Tibial nerve (tissue), 4 donors: ENCODE data around the gene PDE2A. TPM values are rescaled to one million over a fixed set of nuclear protein-coding genes. Genes with fewer than 3 reads are reported as not detected.

Experiments used
- DNase-seq, 2 donors: peaks; one replicate each; pipeline ENCODE4 v3.0.0-alpha.2; 2019; ENCODE audit warnings: low spot score in 2 of 2
- H3K27ac ChIP-seq, 4 donors: fragments of 200-600 bp; sonication (generic) in 3 of 4; one replicate each; pipeline ENCODE4 v1.5.1; 2017 to 2019; ENCODE audit warnings: mild to moderate bottlenecking in 1 of 4
- H3K27me3 ChIP-seq, 2 donors: fragments of 200-600 bp; sonication (generic) in 1 of 2; one replicate each; pipeline versions ENCODE4 v1.5.1 to v1.6.0; 2017 to 2019
- H3K36me3 ChIP-seq, 3 donors: fragments of 200-600 bp; sonication (generic); one replicate each; pipeline ENCODE4 v1.5.1; 2018 to 2019
- H3K4me1 ChIP-seq, 4 donors: fragments of 200-600 bp; sonication (generic) in 3 of 4; one replicate each; pipeline ENCODE4 v1.5.1; 2017 to 2019
- H3K4me3 ChIP-seq, 4 donors: fragments of 200-600 bp; sonication (generic) in 3 of 4; one replicate each; pipeline ENCODE4 v1.5.1; 2017 to 2019; ENCODE audit warnings: mild to moderate bottlenecking in 1 of 4, moderate library complexity in 1 of 4
- H3K9me3 ChIP-seq, 4 donors: fragments of 200-600 bp; sonication (generic) in 3 of 4; one replicate each; pipeline ENCODE4 v1.5.1; 2017 to 2019
- EP300 ChIP-seq, 2 donors: sonication (generic); formaldehyde crosslinking; IDR thresholded peaks; one replicate each; pipeline ENCODE4 v1.6.1; 2017; ENCODE audit warnings: antibody characterized with exemption in 2 of 2, mild to moderate bottlenecking in 1 of 2
- POLR2A ChIP-seq, 2 donors: fragments of 450-650 bp; IDR thresholded peaks; one replicate each; pipeline ENCODE4 v1.6.1; 2017; ENCODE audit warnings: antibody characterized with exemption in 2 of 2, mild to moderate bottlenecking in 2 of 2, moderate library complexity in 2 of 2
- WGBS, 2 donors: methylation state at CpG; one replicate each; pipeline ENCODE4 v1.1.5; 2018; 5-methylcytosine and 5-hydroxymethylcytosine counted together
- total RNA-seq, 4 donors: library from RNA; depleted of rRNA; stranded (reverse); fragments of >200 nt; gene quantifications; one replicate each; pipeline ENCODE4 v1.1.0, GENCODE V29; 2016
- TF ChIP-seq, protein P1 (sequence below), 5 experiments: fragments of 200-600 bp in 3 of 5; fragments of 450-650 bp in 2 of 5; sonication (generic) in 3 of 5; IDR thresholded peaks; one replicate each; pipeline ENCODE4 v1.5.1; 2016 to 2019; ENCODE audit warnings: antibody characterized with exemption in 5 of 5, mild to moderate bottlenecking in 3 of 5, moderate library complexity in 2 of 5

The PDE2A gene
- total RNA-seq, 4 donors from 2014 or later = 30.3 to 75.7 (median 43.1) TPM

DNA sequence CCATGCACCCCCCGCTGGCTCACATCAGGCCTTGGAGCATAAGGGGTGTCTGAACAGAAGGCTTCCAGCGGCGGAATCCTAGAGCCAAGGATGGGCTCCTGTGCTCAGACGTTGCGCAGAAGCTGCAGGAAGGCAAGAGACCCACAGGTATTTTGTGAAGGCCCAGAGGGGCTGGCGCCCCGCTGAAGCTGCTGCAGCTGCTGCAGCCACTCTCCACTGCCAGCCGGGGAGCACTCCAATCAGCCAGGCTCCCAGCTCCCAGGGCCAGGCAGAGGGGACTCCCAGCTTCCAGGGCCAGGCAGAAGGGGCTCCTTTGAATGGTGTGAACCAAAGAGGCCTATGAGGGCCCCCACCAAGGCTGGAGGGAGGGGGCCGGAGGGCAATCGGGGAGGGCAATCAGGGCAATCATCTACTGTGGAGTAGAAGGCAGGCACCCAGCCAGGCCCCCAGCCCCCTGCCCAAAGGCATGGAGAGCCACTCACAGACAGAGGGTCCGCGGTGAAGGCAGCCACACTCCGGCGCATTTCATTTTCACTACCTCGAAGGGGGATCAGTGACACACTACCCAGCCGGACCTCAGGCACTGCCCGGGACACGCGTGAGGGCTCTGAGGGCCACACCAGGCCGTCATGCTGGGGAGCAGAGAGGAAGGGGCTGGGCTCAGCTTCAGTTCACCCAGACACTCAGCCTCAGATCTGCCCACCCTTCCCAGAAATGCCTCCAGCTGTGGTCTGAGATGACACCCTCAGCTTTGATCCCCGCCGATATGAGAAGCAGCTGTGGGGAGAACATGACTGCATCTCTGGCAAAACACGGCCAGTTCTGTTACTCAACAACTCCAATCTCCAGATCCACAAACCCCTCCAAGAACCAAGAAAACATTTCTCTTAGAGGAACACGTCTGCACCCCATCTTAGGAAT lies 11.6 kb upstream of the PDE2A start:
- H3K9me3 ChIP-seq = no peaks in the 10 kb centered on the region
- H3K4me3 ChIP-seq = no peak overlapping the region
- TF ChIP-seq EP300 (IDR thresholded peaks at IDR 0.05) (no peak), POLR2A (IDR thresholded peaks at IDR 0.05) (no peak)
- TF ChIP-seq, protein P1, sequence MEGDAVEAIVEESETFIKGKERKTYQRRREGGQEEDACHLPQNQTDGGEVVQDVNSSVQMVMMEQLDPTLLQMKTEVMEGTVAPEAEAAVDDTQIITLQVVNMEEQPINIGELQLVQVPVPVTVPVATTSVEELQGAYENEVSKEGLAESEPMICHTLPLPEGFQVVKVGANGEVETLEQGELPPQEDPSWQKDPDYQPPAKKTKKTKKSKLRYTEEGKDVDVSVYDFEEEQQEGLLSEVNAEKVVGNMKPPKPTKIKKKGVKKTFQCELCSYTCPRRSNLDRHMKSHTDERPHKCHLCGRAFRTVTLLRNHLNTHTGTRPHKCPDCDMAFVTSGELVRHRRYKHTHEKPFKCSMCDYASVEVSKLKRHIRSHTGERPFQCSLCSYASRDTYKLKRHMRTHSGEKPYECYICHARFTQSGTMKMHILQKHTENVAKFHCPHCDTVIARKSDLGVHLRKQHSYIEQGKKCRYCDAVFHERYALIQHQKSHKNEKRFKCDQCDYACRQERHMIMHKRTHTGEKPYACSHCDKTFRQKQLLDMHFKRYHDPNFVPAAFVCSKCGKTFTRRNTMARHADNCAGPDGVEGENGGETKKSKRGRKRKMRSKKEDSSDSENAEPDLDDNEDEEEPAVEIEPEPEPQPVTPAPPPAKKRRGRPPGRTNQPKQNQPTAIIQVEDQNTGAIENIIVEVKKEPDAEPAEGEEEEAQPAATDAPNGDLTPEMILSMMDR (IDR thresholded peaks at IDR 0.05) = no peak
- peak in 1 of 2 donors; percentile 53 for DNase-seq
- H3K36me3 ChIP-seq = peaks cover 0 to 59% (median 22%) of the 10 kb centered on the region in 3 donors
- peaks cover 0 to 57% (median 18%) of the 10 kb centered on the region in 4 donors for H3K4me1 ChIP-seq
- peak overlapping the region in 3 of 4 donors; percentile 45 to 74 (median 55) for H3K27ac ChIP-seq
- H3K27me3 ChIP-seq = no peaks in the 10 kb centered on the region
- WGBS, 2 donors = 62 to 72% methylated on average over 13 to 20 of the region's 24 CpGs

DNA sequence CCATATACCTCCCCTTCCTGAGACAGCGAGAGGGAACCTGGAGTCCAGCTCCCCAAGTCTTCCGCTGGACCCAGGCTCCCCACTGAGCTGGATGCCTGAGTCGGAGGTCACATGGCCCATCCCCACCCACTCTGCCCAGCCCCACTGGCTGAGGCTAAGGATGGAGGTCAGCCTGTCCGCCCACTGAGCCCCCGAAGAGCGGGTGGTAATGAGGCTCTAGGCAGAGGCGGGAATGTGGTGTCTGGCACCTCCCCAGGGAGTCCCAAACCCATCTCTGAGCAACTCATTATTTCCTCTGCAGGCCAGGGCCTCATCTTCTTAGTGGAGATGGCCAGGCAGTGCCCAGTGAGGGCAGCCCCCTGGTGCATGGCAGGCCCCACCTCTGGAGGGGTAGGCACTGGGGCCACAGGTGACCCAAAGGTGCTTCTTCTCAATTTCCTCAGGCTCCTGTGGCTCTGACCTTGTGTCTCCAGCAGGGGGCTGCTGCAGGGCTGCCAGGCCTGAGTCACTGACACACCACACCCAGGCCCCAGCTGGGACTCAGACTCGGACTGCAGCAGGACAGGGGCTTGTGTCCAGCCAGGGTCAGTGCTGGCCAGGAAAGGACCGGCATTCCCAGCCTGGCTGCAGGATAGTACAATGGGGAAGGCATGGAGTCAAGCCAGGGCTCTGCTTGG lies 10.2 kb upstream of the PDE2A start:
- no peaks in the 10 kb centered on the region for H3K27me3 ChIP-seq

DNA sequence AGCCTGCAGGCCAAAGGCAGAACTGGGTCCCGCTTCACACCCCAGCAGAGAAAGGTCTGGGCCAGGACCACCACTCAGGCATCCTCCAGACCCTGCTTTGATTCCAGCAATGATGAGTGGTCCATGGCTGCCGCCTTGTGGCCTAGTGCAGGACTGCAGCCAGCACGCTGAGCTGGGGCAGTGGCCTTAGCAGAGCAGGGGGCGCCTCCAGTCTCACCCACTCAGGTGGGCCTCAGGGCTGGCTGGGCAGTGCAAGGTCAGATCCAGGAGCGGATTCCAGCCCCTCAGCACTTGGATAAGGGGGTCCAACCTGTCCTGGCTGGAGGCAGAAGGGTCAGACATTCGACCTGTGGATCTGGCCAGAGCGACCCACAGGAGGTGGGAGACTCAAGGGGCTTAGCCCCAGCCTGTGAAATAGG lies 9.6 kb upstream of the PDE2A start:
- H3K4me3 ChIP-seq = no peak overlapping the region
- TF ChIP-seq, protein P1 (IDR thresholded peaks at IDR 0.05) = peak; percentile 87 to 98 (median 94)
- TF ChIP-seq EP300 (IDR thresholded peaks at IDR 0.05) = no peak
- H3K27me3 ChIP-seq = peaks cover 0 to 6% of the 10 kb centered on the region in 2 donors
- H3K27ac ChIP-seq = peak overlapping the region in 3 of 4 donors; percentile 4 to 55 (median 55)
- peak; percentile 73 to 86 for DNase-seq
- 38 to 72% methylated on average over 4 of the region's 7 CpGs for WGBS, 2 donors
- H3K9me3 ChIP-seq = no peaks in the 10 kb centered on the region
- H3K4me1 ChIP-seq = peaks cover 0 to 57% (median 18%) of the 10 kb centered on the region in 4 donors
- H3K36me3 ChIP-seq = peaks cover 0 to 39% (median 8%) of the 10 kb centered on the region in 3 donors

More for the DNA sequence above, 10.2 kb upstream of the PDE2A start:
- peaks cover 0 to 57% (median 18%) of the 10 kb centered on the region in 4 donors for H3K4me1 ChIP-seq
- peak; percentile 52 to 55 for DNase-seq
- H3K9me3 ChIP-seq = no peaks in the 10 kb centered on the region
- H3K27ac ChIP-seq = peak overlapping the region in 3 of 4 donors; percentile 4 to 55 (median 55)
- H3K4me3 ChIP-seq = no peak overlapping the region
- 24 to 27% methylated on average over 3 to 9 of the region's 9 CpGs for WGBS, 2 donors
- no peak for TF ChIP-seq EP300 (IDR thresholded peaks at IDR 0.05)
- TF ChIP-seq, protein P1 (IDR thresholded peaks at IDR 0.05) = peak; percentile 45 to 64 (median 52)
- peaks cover 0 to 45% (median 9%) of the 10 kb centered on the region in 3 donors for H3K36me3 ChIP-seq

DNA sequence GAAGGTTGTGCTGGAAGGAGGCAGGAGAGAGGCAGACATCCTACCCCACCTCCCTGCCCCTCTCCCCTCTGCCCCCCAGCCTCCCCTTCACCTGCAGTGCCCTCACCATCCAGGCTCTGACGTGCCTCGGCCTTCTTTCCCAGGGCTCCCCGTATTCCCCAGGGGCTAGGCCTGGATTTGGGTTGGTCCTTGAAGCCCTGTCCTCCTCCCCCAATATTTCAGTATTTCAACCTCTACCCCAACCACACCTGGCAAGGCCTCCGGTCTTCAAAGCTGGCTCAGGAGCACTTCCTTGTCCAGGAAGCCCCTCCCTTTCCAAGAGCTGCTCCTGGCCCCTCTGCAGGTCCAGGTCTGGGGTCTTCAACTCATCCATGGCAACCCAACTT lies 8.6 kb upstream of the PDE2A start:
- no peak for TF ChIP-seq POLR2A (IDR thresholded peaks at IDR 0.05)
- no peak for TF ChIP-seq EP300 (IDR thresholded peaks at IDR 0.05)
- TF ChIP-seq, protein P1 (IDR thresholded peaks at IDR 0.05) = no peak
- no peak overlapping the region for H3K4me3 ChIP-seq
- peaks cover 0 to 29% (median 5%) of the 10 kb centered on the region in 3 donors for H3K36me3 ChIP-seq
- H3K4me1 ChIP-seq = peaks cover 0 to 57% (median 18%) of the 10 kb centered on the region in 4 donors
- peak overlapping the region in 1 of 4 donors; percentile 9 for H3K27ac ChIP-seq
- 56 to 62% methylated on average over 4 of the region's 4 CpGs for WGBS, 2 donors
- H3K9me3 ChIP-seq = no peaks in the 10 kb centered on the region
- DNase-seq = no peak
- H3K27me3 ChIP-seq = peaks cover 0 to 15% of the 10 kb centered on the region in 2 donors
